Glutamatergic neuron (in vitro differentiated cells): ENCODE results near the gene GPR152. TPM values are rescaled to one million over a fixed set of nuclear protein-coding genes. Genes with fewer than 3 reads are reported as not detected.

Experiments
- DNase-seq: peaks from one replicate; pipeline ENCODE4 v3.0.0; 2022
- H3K27ac Mint-ChIP-seq: one replicate; pipeline ENCODE4 v1.8.0; 2020; ENCODE audit warnings: mild to moderate bottlenecking, mixed read lengths, inconsistent platforms; ENCODE audit not compliant: unreplicated experiment
- H3K27me3 Mint-ChIP-seq: one replicate; pipeline ENCODE4 v1.8.0; 2020; ENCODE audit warnings: mild to moderate bottlenecking, moderate library complexity, mixed read lengths, inconsistent platforms; ENCODE audit not compliant: unreplicated experiment
- H3K36me3 Mint-ChIP-seq: one replicate; pipeline ENCODE4 v1.8.0; 2020; ENCODE audit warnings: mild to moderate bottlenecking, mixed read lengths, inconsistent platforms; ENCODE audit not compliant: unreplicated experiment
- H3K4me1 Mint-ChIP-seq: one replicate; pipeline ENCODE4 v1.8.0; 2020; ENCODE audit warnings: mild to moderate bottlenecking, low read depth, mixed read lengths, inconsistent platforms; ENCODE audit not compliant: unreplicated experiment
- H3K4me3 Mint-ChIP-seq: one replicate; pipeline ENCODE4 v1.8.0; 2020; ENCODE audit warnings: mild to moderate bottlenecking, mixed read lengths, inconsistent platforms; ENCODE audit not compliant: unreplicated experiment
- H3K9me3 Mint-ChIP-seq: one replicate; pipeline ENCODE4 v1.8.0; 2020; ENCODE audit warnings: mild to moderate bottlenecking, moderate library complexity, mixed read lengths, inconsistent platforms; ENCODE audit not compliant: unreplicated experiment
- CTCF ChIP-seq: fragments of 200-600 bp; sonication (generic); IDR thresholded peaks from one replicate; pipeline ENCODE4 v1.5.0; 2021; ENCODE audit not compliant: partially characterized antibody, unreplicated experiment
- total RNA-seq: library from RNA; stranded (reverse); fragmentation: NEBNext Ultra II Directional; extraction: Animal tissue kit (Norgen Biotek cat#: 25700); gene quantifications from one replicate; pipeline ENCODE4 v1.2.1, GENCODE V29; 2021; ENCODE audit not compliant: unreplicated experiment

Gene GPR152
- total RNA-seq, 1 donor from 2014 or later, result not detected

GRCh38 chr11:67421430-67422031, 31.0 kb downstream of the GPR152 start:
- H3K27me3 Mint-ChIP-seq, result peaks cover 9% of the 10 kb centered on the region
- H3K4me3 Mint-ChIP-seq, result peak overlapping the region; percentile 70
- no peak overlapping the region for H3K27ac Mint-ChIP-seq

GRCh38 chr11:67420646-67421429, 31.7 kb downstream of the GPR152 start:
- H3K4me1 Mint-ChIP-seq, result no peaks in the 10 kb centered on the region

More at GRCh38 chr11:67421430-67422031, 31.0 kb downstream of the GPR152 start:
- no peaks in the 10 kb centered on the region for H3K36me3 Mint-ChIP-seq
- H3K9me3 Mint-ChIP-seq, result peaks cover 5% of the 10 kb centered on the region
- no peak for TF ChIP-seq CTCF
- no peak for DNase-seq
- H3K4me1 Mint-ChIP-seq, result no peaks in the 10 kb centered on the region

GRCh38 chr11:67420147-67420645, 32.3 kb downstream of the GPR152 start:
- Mint-ChIP-seq H3K27me3 (peaks cover 16% of the 10 kb centered on the region), H3K36me3 (no peaks in the 10 kb centered on the region), H3K4me1 (no peaks in the 10 kb centered on the region), H3K4me3 (peak overlapping the region; percentile 73), H3K9me3 (peaks cover 2% of the 10 kb centered on the region), H3K27ac (no peak overlapping the region)
- no peak for DNase-seq
- TF ChIP-seq CTCF, result no peak

More at GRCh38 chr11:67420646-67421429, 31.7 kb downstream of the GPR152 start:
- TF ChIP-seq CTCF, result no peak
- peak; percentile 99 for DNase-seq
- Mint-ChIP-seq H3K9me3 (peaks cover 4% of the 10 kb centered on the region), H3K36me3 (no peaks in the 10 kb centered on the region), H3K27ac (no peak overlapping the region), H3K27me3 (peaks cover 16% of the 10 kb centered on the region), H3K4me3 (peak overlapping the region; percentile 70)

GRCh38 chr11:67419325-67420049, 33.0 kb downstream of the GPR152 start:
- Mint-ChIP-seq H3K27ac (no peak overlapping the region), H3K4me1 (no peaks in the 10 kb centered on the region), H3K36me3 (no peaks in the 10 kb centered on the region), H3K27me3 (peaks cover 16% of the 10 kb centered on the region), H3K4me3 (no peak overlapping the region), H3K9me3 (peaks cover 2% of the 10 kb centered on the region)
- no peak for TF ChIP-seq CTCF
- DNase-seq, result no peak
